Osteocyte (in vitro differentiated cells): ENCODE results near the gene MEGF9. TPM values are rescaled to one million over a fixed set of nuclear protein-coding genes. Genes with fewer than 3 reads are reported as not detected.

Source experiments
- DNase-seq: peaks from one replicate; pipeline ENCODE4 v3.0.0; 2021; ENCODE audit warnings: mixed read lengths; ENCODE audit not compliant: unreplicated experiment; ENCODE audit errors: extremely low spot score
- H3K27ac Mint-ChIP-seq: one replicate; pipeline ENCODE4 v1.8.0; 2021; ENCODE audit warnings: mild to moderate bottlenecking, mixed read lengths; ENCODE audit not compliant: unreplicated experiment
- H3K27me3 Mint-ChIP-seq: one replicate; pipeline ENCODE4 v1.8.0; 2021; ENCODE audit warnings: mixed read lengths; ENCODE audit not compliant: unreplicated experiment
- H3K36me3 Mint-ChIP-seq: one replicate; pipeline ENCODE4 v1.8.0; 2021; ENCODE audit warnings: mixed read lengths; ENCODE audit not compliant: unreplicated experiment
- H3K4me1 Mint-ChIP-seq: one replicate; pipeline ENCODE4 v1.8.0; 2021; ENCODE audit warnings: mixed read lengths; ENCODE audit not compliant: unreplicated experiment
- H3K4me3 Mint-ChIP-seq: one replicate; pipeline ENCODE4 v1.8.0; 2021; ENCODE audit warnings: mild to moderate bottlenecking, moderate library complexity, mixed read lengths; ENCODE audit not compliant: unreplicated experiment
- H3K9me3 Mint-ChIP-seq: one replicate; pipeline ENCODE4 v1.8.0; 2021; ENCODE audit warnings: mixed read lengths; ENCODE audit not compliant: unreplicated experiment
- CTCF ChIP-seq: fragments of 200-600 bp; sonication (generic); IDR thresholded peaks from 2 replicates; pipeline ENCODE4 v1.5.0; 2021; ENCODE audit warnings: antibody characterized with exemption, mild to moderate bottlenecking, moderate library complexity
- total RNA-seq: library from RNA; stranded (reverse); gene quantifications from 2 replicates; pipeline ENCODE4 v1.2.1, GENCODE V29; 2021

MEGF9 gene
- total RNA-seq, 1 donor from 2014 or later, result 21.4 TPM

- no peak overlapping the region for H3K27ac Mint-ChIP-seq
- H3K36me3 Mint-ChIP-seq, result peaks cover 7% of the 10 kb centered on the region
- no peaks in the 10 kb centered on the region for H3K27me3 Mint-ChIP-seq
- no peak overlapping the region for H3K4me3 Mint-ChIP-seq
- H3K4me1 Mint-ChIP-seq, result peaks cover 17% of the 10 kb centered on the region
- no peak for TF ChIP-seq CTCF
- no peak for DNase-seq
- no peaks in the 10 kb centered on the region for H3K9me3 Mint-ChIP-seq
These were observed 33.7 kb downstream of the MEGF9 start for GRCh38 chr9:120680579-120680978.

- no peak for TF ChIP-seq CTCF
- DNase-seq, result no peak
- Mint-ChIP-seq H3K9me3 (no peaks in the 10 kb centered on the region), H3K27ac (no peak overlapping the region), H3K36me3 (peaks cover 7% of the 10 kb centered on the region), H3K4me1 (peaks cover 14% of the 10 kb centered on the region), H3K4me3 (no peak overlapping the region), H3K27me3 (no peaks in the 10 kb centered on the region)
These were observed 34.1 kb downstream of the MEGF9 start for GRCh38 chr9:120680161-120680560.

DNA sequence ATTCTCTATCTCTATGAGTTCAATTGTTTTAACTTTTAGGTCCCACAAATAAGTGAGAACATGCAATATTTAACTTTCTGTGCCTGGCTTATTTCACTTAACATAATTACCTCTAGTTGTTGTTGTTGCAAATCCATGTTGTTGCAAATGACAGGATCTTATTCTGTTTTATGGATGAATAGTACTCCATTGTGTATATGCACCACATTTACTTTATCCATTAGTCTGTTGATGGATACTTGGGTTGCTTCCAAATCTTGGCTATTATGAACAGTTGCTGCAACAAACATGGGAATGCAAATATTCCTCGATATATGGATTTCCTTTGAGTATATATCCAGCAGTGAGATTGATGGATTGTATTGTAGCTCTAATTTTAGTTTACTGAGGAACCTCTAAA is 36.3 kb downstream of the MEGF9 start:
- Mint-ChIP-seq H3K27me3 (no peaks in the 10 kb centered on the region), H3K27ac (no peak overlapping the region), H3K9me3 (no peaks in the 10 kb centered on the region), H3K36me3 (peaks cover 7% of the 10 kb centered on the region), H3K4me3 (no peak overlapping the region), H3K4me1 (peaks cover 1% of the 10 kb centered on the region)
- TF ChIP-seq CTCF, result no peak
- no peak for DNase-seq

- DNase-seq, result no peak
- no peak for TF ChIP-seq CTCF
- Mint-ChIP-seq H3K27ac (no peak overlapping the region), H3K9me3 (no peaks in the 10 kb centered on the region), H3K4me1 (peaks cover 1% of the 10 kb centered on the region), H3K27me3 (no peaks in the 10 kb centered on the region), H3K36me3 (peaks cover 7% of the 10 kb centered on the region), H3K4me3 (no peak overlapping the region)
These were observed 37.4 kb downstream of the MEGF9 start for GRCh38 chr9:120676767-120677402.

DNA sequence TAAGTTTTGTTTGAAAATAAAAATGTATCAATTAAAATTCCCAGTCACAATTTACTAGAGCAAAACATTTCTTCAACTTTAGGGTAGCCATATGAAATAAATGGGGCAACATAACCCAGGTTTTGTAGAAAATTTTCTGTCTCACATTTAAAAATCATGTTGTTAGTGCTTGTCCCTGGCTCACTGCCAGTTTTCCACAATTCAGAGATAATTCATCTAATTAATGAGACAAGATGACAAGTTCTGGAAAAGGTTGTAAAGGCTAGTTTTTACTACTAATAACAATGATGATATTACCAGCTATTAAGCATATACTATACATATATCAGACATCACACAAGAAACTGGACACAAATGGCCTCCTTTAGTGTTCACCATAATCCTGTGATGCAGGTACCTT is 45.9 kb downstream of the MEGF9 start:
- H3K4me3 Mint-ChIP-seq, result no peak overlapping the region
- no peak for DNase-seq
- no peak overlapping the region for H3K27ac Mint-ChIP-seq
- TF ChIP-seq CTCF, result no peak
- no peaks in the 10 kb centered on the region for H3K36me3 Mint-ChIP-seq
- H3K27me3 Mint-ChIP-seq, result no peaks in the 10 kb centered on the region
- no peaks in the 10 kb centered on the region for H3K4me1 Mint-ChIP-seq
- peaks cover 9% of the 10 kb centered on the region for H3K9me3 Mint-ChIP-seq
